Esophagus squamous epithelium (tissue), 4 donors: ENCODE data around the gene SNX5.

ENCODE experiments used
- POLR2A ChIP-seq, 4 donors: fragments of 450-650 bp; IDR thresholded peaks; one replicate each; pipeline ENCODE4 v1.6.1; 2017; ENCODE audit warnings: antibody characterized with exemption in 4 of 4, mild to moderate bottlenecking in 4 of 4, moderate library complexity in 3 of 4
- TF ChIP-seq, protein P1 (sequence below), 6 experiments: fragments of 450-650 bp in 4 of 6; fragments of 200-600 bp in 2 of 6; sonication (generic) in 2 of 6; IDR thresholded peaks; one replicate each; pipeline ENCODE4 v1.5.1; 2016 to 2019; ENCODE audit warnings: antibody characterized with exemption in 6 of 6, mild to moderate bottlenecking in 4 of 6, moderate library complexity in 4 of 6

DNA sequence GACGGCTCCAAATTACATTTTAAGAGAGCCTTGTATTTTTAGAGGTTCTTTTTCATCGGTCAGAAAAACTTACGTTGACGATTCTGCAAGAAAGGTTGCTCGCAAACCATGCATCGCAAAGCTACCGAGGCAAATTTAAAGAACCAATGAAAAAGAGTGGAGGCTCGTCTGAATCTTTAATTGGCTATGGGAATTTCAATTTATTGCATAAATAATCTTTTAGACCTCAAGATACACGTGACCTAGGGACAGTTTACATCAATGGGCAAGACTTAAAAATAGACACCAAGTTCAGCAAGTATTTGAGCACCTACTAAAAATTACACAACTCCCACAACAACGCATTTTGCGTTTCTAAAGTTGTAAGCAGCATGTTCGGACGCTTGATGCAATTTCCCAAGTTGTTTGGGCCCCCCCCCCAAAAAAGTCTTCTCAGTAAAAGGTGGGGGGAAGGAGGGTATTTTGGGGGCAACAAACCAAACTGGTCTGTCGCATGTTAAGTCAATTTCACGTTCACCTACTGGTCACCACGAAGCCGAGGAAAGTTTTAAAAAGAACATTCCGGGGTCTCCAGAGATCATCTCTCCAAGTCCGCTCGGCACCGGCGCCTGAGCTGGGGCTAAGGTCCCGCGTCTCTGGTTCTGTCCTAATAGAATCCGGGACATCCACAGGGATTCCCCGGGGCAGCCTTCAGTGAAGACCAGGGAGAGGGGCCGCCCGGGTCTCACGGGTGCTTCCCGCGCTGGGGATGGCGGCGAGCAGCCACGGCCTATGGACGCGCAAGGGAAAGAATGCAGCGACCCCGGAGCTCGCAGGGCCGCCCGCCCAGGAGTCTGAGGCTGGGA, 851 bp downstream of the SNX5 start:
- TF ChIP-seq, protein P1, sequence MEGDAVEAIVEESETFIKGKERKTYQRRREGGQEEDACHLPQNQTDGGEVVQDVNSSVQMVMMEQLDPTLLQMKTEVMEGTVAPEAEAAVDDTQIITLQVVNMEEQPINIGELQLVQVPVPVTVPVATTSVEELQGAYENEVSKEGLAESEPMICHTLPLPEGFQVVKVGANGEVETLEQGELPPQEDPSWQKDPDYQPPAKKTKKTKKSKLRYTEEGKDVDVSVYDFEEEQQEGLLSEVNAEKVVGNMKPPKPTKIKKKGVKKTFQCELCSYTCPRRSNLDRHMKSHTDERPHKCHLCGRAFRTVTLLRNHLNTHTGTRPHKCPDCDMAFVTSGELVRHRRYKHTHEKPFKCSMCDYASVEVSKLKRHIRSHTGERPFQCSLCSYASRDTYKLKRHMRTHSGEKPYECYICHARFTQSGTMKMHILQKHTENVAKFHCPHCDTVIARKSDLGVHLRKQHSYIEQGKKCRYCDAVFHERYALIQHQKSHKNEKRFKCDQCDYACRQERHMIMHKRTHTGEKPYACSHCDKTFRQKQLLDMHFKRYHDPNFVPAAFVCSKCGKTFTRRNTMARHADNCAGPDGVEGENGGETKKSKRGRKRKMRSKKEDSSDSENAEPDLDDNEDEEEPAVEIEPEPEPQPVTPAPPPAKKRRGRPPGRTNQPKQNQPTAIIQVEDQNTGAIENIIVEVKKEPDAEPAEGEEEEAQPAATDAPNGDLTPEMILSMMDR (IDR thresholded peaks at IDR 0.05) = no peak
- peak in 1 of 4 donors; percentile 2 for TF ChIP-seq POLR2A (IDR thresholded peaks at IDR 0.05)
